H1 (cell line): ENCODE measurements around the gene SEMA7A. TPM values are rescaled to one million over a fixed set of nuclear protein-coding genes. Genes with fewer than 3 reads are reported as not detected.

ENCODE experiments used
- CEBPB ChIP-seq: IDR thresholded peaks from 2 replicates; pipeline ENCODE4 v1.6.1; 2012; ENCODE audit warnings: low read depth, low read length
- CHD2 ChIP-seq: IDR thresholded peaks from 2 replicates; pipeline ENCODE4 v1.6.1; 2012; ENCODE audit warnings: low read length, improper control_type of control experiment
- CHD7 ChIP-seq: fragments of 300-600 bp; sonication (generic); IDR thresholded peaks from 2 replicates; pipeline ENCODE4 v1.7.1; 2012; ENCODE audit warnings: low read length, moderate library complexity, mild to moderate bottlenecking, inconsistent platforms; ENCODE audit not compliant: insufficient replicate concordance
- E2F6 ChIP-seq: IDR thresholded peaks from 2 replicates; pipeline ENCODE4 v1.6.1; 2012; ENCODE audit warnings: inconsistent platforms
- GABPA ChIP-seq: IDR thresholded peaks from 2 replicates; pipeline ENCODE4 v1.6.1; 2011; ENCODE audit warnings: mild to moderate bottlenecking, low read length, moderate library complexity, borderline replicate concordance; ENCODE audit not compliant: insufficient read depth
- GTF2F1 ChIP-seq: IDR thresholded peaks from 2 replicates; pipeline ENCODE4 v1.6.1; 2012; ENCODE audit warnings: low read depth, low read length, improper control_type of control experiment, borderline replicate concordance
- HDAC2 ChIP-seq, 2 experiments: fragments of 300-600 bp in 1 of 2; sonication (generic) in 1 of 2; IDR thresholded peaks; 2 replicates each; pipeline ENCODE4 v1.6.1; 2011 to 2012; ENCODE audit warnings: low read depth in 2 of 2, low read length in 2 of 2, mild to moderate bottlenecking in 2 of 2, moderate library complexity in 2 of 2, borderline replicate concordance in 1 of 2, inconsistent platforms in 1 of 2
- JUN ChIP-seq: IDR thresholded peaks from 2 replicates; pipeline ENCODE4 v1.6.1; 2011; ENCODE audit warnings: low read depth, mild to moderate bottlenecking, improper control_type of control experiment, low read length
- NRF1 ChIP-seq: IDR thresholded peaks from 2 replicates; pipeline ENCODE4 v1.6.1; 2011; ENCODE audit warnings: mild to moderate bottlenecking, low read depth, low read length, improper control_type of control experiment
- SIX5 ChIP-seq: IDR thresholded peaks from 2 replicates; pipeline ENCODE4 v1.6.1; 2011; ENCODE audit warnings: mild to moderate bottlenecking, low read depth, low read length
- SP1 ChIP-seq: IDR thresholded peaks from 2 replicates; pipeline ENCODE4 v1.6.1; 2011; ENCODE audit warnings: low read depth, low read length
- TCF12 ChIP-seq: IDR thresholded peaks from 2 replicates; pipeline ENCODE4 v1.6.1; 2011; ENCODE audit warnings: low read depth, mild to moderate bottlenecking, low read length
- TEAD4 ChIP-seq: IDR thresholded peaks from 2 replicates; pipeline ENCODE4 v1.6.1; 2012; ENCODE audit warnings: low read depth, low read length, inconsistent platforms, mixed read lengths
- polyA plus RNA-seq, 7 experiments: library from polyadenylated mRNA; depleted of rRNA in 3 of 7; stranded (reverse) in 5 of 7; unstranded in 2 of 7; fragments of >200 nt in 5 of 7; fragments of 200-250 nt in 2 of 7; gene quantifications; 1 replicate in 5 of 7; 2 replicates in 1 of 7; 4 replicates in 1 of 7; pipeline versions ENCODE4 v1.2.1 to v1.2.3, GENCODE V29; 2011 to 2013; ENCODE audit warnings: missing spikeins in 2 of 7, mixed read lengths in 2 of 7
- total RNA-seq: library from RNA; stranded (reverse); fragmentation: NEBNext Ultra II Directional; extraction: Animal tissue kit (Norgen Biotek cat#: 25700); gene quantifications from 2 replicates; pipeline ENCODE4 v1.2.1, GENCODE V29; 2021

SEMA7A gene
- total and polyA plus RNA-seq, 2 of the 8 experiments (the other 6 are each of a cell fraction or from before 2014, with no cell fraction given): 10.7 to 15.0 TPM

GRCh38 chr15:74381190-74381453 lies 52.6 kb downstream of the SEMA7A start (continued):
- TF ChIP-seq CHD7: no peak
- TF ChIP-seq E2F6: no peak
- TF ChIP-seq GTF2F1: no peak
- TF ChIP-seq NRF1: no peak
- no peak for TF ChIP-seq SIX5
- no peak for TF ChIP-seq TEAD4
- TF ChIP-seq HDAC2 (IDR thresholded peaks at IDR 0.05; ENCODE audit: borderline replicate concordance in 1 of 2, low read depth in 2 of 2, low read length in 2 of 2): no peak
- TF ChIP-seq GABPA: no peak
- no peak for TF ChIP-seq CEBPB
- no peak for TF ChIP-seq TCF12
- TF ChIP-seq CHD2: no peak
- TF ChIP-seq JUN: no peak
- no peak for TF ChIP-seq SP1
